NB4 (cell line): ENCODE results near the gene HAPLN3.

Source experiments
- DNase-seq: peaks from one replicate; pipeline ENCODE4 v3.0.0; 2010; ENCODE audit warnings: low read depth
- H3K4me3 ChIP-seq: one replicate; pipeline ENCODE4 v1.5.1; 2011; ENCODE audit warnings: mild to moderate bottlenecking, low read depth, low read length, moderate library complexity
- MYC ChIP-seq: IDR thresholded peaks from 2 replicates; pipeline ENCODE4 v1.6.1; 2011; ENCODE audit warnings: low read depth, low read length
- POLR2A ChIP-seq: IDR thresholded peaks from 2 replicates; pipeline ENCODE4 v1.6.1; 2011; ENCODE audit warnings: mild to moderate bottlenecking; ENCODE audit not compliant: insufficient read length; ENCODE audit errors: extremely low read depth
- TF ChIP-seq, protein P1 (sequence below): IDR thresholded peaks from one replicate; pipeline ENCODE4 v1.5.1; 2012; ENCODE audit warnings: low read depth, low read length
- TF ChIP-seq, protein P2 (sequence below): IDR thresholded peaks from 2 replicates; pipeline ENCODE4 v1.6.1; 2011; ENCODE audit warnings: low read depth, low read length

The HAPLN3 gene

GRCh38 chr15:88863412-88863811 is 31.9 kb downstream of the HAPLN3 start:
- no peak for DNase-seq
- TF ChIP-seq, protein P1, sequence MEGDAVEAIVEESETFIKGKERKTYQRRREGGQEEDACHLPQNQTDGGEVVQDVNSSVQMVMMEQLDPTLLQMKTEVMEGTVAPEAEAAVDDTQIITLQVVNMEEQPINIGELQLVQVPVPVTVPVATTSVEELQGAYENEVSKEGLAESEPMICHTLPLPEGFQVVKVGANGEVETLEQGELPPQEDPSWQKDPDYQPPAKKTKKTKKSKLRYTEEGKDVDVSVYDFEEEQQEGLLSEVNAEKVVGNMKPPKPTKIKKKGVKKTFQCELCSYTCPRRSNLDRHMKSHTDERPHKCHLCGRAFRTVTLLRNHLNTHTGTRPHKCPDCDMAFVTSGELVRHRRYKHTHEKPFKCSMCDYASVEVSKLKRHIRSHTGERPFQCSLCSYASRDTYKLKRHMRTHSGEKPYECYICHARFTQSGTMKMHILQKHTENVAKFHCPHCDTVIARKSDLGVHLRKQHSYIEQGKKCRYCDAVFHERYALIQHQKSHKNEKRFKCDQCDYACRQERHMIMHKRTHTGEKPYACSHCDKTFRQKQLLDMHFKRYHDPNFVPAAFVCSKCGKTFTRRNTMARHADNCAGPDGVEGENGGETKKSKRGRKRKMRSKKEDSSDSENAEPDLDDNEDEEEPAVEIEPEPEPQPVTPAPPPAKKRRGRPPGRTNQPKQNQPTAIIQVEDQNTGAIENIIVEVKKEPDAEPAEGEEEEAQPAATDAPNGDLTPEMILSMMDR: no peak
- TF ChIP-seq POLR2A (no peak), MYC (no peak)
- TF ChIP-seq, protein P2, sequence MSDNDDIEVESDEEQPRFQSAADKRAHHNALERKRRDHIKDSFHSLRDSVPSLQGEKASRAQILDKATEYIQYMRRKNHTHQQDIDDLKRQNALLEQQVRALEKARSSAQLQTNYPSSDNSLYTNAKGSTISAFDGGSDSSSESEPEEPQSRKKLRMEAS: no peak
- no peak overlapping the region for H3K4me3 ChIP-seq

DNA sequence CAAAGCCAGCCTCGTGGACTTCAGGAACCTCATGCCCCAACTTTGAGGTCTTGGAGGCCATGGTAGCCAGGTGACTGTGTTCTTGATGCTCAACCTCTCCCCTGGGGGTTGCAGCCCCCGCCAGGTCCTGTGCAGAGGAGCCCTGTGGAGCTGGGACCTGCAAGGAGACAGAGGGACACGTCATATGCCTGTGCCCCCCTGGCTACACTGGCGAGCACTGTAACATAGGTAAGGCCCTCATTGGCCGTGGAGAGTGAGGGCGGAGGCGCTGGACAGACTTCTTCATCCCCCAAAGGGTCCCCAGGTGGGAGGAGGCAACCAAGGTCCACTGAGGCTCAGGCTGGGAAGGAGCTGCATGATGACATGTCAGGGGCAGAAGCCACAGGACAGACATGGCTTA is 35.1 kb downstream of the HAPLN3 start:
- no peak for DNase-seq
- no peak overlapping the region for H3K4me3 ChIP-seq
- TF ChIP-seq, protein P2: no peak
- TF ChIP-seq, protein P1: no peak
- TF ChIP-seq POLR2A (no peak), MYC (no peak)

DNA sequence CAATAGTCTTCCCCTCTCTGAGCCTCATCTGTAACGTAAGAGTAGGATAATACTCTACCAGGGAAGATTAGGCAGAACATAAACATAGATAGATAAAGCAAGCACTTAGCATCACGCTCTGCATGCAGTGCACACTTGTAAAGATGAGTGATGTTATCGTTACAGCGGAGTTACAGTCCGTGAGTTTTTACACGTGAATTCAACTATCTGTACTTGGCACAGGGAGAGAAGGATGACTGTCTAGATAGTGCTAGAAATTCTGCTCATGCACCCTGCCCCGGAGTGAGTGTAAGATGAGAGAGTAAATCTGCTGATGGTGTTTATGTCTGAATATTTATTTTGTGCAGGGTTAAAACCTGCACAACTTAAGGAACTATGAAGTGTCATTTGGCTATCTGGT is 35.8 kb downstream of the HAPLN3 start:
- TF ChIP-seq, protein P1: no peak
- TF ChIP-seq MYC (no peak), POLR2A (no peak)
- TF ChIP-seq, protein P2: no peak
- DNase-seq: no peak
- H3K4me3 ChIP-seq: no peak overlapping the region

- TF ChIP-seq MYC (no peak), POLR2A (no peak)
- TF ChIP-seq, protein P2: no peak
- TF ChIP-seq, protein P1: no peak
- no peak overlapping the region for H3K4me3 ChIP-seq
- DNase-seq: no peak
Observed at GRCh38 chr15:88858934-88859333, 36.4 kb downstream of the HAPLN3 start.

DNA sequence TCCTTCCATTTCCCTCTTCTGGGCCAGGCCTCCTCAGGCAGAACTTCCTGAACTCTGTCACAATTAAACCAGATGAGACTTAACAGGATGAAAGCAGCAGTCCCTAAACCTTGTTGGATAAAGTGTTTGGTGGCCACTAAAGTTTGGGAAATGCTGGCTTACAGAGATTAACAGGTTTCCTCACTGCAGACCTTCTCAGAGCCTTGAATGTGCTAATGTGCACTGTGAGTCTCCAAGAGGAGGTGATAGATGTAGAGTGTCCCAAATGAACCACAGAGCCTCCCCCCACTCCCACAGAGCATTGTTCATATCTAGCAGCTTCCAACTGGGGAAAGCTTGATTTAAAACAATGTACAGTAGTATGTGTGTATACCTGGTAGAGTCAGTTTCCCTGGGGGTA is 42.9 kb downstream of the HAPLN3 start:
- no peak for TF ChIP-seq MYC
- TF ChIP-seq, protein P2: no peak
- H3K4me3 ChIP-seq: no peak overlapping the region
- no peak for DNase-seq

- TF ChIP-seq MYC (no peak), POLR2A (no peak)
- TF ChIP-seq, protein P1: no peak
- TF ChIP-seq, protein P2: no peak
- no peak for DNase-seq
- H3K4me3 ChIP-seq: no peak overlapping the region
Observed at GRCh38 chr15:88849376-88850072, 45.8 kb downstream of the HAPLN3 start.
